ENCODE results near the gene LSM12.
"Not testable (repeated sequence)": the region's sequence is repeated elsewhere in the genome, so short reads cannot be mapped to it uniquely, and the experiment has no call there.

The LSM12 gene

GRCh38 chr17:44007346-44008204, 58.9 kb downstream of the LSM12 start:
- no peak for DNase-seq (ENCODE audit: low read depth in 2 of 2, low spot score in 1 of 2)

DNA sequence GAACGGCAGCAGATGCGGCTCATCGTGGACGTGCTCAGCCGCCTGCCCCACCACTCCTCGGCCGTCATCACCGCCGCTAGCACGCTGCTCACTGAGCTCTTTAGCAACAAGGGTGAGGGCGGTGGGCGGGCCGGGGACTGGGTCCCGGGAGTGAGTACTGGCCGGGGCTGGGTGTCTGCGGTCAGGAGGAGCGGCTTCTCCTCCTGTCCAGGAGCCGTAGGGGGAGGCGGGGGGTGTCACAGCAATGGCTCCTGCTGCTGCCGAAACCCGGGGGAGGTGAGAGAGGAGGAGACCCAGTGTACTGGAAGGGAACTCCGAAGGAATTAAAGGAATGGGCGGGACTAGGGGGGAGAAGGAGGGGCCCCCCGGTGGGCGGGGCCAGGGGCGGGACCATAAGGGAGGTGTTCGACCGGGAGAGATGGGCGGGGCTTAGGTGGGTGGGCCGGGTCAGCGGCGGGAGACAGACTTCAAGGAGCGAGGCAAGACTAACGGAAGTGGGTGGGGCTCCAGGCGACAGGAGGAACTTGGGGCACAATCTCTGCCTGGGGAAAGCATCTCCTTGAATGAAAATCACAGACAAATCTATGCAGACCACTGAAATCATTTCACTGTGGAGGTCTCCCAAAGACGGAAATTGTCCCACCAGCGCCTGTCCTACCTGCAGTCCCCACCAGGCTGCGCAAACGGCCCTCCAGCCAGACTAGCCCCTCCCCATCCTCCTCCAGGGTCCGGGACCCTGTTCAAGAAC, 59.7 kb downstream of the LSM12 start:
- DNase-seq (ENCODE audit: low read depth in 2 of 2, low spot score in 1 of 2) = peak; percentile 95 to 96

GRCh38 chr17:44006272-44006597, 60.2 kb downstream of the LSM12 start:
- DNase-seq (ENCODE audit: low read depth in 2 of 2, low spot score in 1 of 2) = no peak

- no peak for DNase-seq (ENCODE audit: low read depth in 2 of 2, low spot score in 1 of 2)
These were observed 60.8 kb downstream of the LSM12 start for GRCh38 chr17:44005527-44006271.

DNA sequence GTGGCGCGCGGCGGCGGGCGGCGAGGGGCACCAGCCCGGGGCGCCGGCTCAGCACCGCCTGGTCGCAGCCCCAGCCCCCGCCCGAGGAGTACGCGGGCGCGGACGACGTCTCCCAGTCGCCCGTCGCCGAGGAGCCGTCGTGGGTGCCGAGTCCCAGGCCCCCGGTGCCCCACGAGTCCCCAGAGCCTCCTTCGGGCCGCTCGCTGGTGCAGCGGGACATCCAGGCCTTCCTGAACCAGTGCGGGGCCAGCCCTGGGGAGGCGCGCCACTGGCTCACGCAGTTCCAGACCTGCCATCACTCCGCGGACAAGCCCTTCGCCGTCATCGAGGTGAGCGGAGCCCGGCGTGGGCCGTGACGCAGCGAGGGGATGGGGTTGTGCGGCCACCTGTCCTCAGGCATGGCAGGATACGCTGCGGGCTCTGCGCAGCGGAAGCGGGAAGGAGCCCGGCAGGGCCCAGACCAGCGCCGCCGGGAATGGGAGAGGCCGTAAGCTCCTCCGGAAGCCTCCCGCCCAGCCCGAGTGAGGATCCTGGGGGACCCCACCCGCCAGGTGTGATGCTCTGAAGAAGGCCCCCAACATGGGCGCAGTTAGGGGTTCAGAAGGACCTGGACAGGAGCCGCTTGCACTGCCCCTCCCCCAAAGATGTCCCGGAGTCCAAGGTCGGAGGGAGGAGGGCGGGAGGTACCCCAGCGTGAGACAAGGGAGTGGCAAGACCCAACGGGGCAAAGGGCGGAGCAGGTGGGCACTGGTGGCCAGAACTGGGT, 61.5 kb downstream of the LSM12 start:
- no peak for DNase-seq (ENCODE audit: low read depth in 2 of 2, low spot score in 1 of 2)

DNA sequence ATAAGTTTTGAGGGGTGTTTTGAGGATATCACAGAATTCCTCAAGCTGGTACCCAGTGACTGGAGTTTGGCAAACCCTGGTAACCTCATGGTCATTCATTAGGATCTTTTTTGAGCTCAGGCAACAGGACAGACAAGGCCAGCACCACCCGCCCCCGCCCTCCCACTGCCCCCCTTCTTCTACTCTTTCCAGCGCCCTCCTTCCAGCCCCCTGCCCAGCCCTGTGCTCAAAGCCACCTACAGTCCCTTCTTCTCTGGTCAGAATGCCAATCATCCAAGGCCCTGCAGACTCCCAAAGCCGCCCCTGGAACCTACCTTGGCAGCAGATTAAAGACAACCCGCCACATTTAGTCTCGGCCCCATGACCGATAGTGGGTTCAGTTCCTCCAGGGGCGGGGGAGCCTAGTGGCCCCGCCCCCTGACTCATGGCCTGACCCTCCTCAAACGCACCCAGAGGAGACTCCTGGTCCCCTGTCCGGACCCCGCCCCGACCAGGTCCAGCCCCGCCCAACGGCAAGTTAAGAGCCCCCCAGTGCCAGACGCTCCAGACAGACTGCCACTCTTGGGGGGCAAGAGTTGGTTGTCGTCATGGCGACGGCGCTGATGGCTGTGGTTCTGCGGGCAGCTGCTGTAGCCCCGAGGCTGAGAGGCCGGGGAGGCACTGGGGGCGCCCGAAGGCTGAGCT, 62.3 kb downstream of the LSM12 start, which contains the start of gene NAGS:
Gene NAGS, plus strand, starts transcription at position 546 of the 684 bp plus-strand sequence. Its CDS starts 42 bp downstream, at position 588.
- no peak for DNase-seq (ENCODE audit: low read depth in 2 of 2, low spot score in 1 of 2)

- DNase-seq (ENCODE audit: low read depth in 2 of 2, low spot score in 1 of 2) = no peak
These were observed 64.2 kb downstream of the LSM12 start for GRCh38 chr17:44002141-44002848.

DNA sequence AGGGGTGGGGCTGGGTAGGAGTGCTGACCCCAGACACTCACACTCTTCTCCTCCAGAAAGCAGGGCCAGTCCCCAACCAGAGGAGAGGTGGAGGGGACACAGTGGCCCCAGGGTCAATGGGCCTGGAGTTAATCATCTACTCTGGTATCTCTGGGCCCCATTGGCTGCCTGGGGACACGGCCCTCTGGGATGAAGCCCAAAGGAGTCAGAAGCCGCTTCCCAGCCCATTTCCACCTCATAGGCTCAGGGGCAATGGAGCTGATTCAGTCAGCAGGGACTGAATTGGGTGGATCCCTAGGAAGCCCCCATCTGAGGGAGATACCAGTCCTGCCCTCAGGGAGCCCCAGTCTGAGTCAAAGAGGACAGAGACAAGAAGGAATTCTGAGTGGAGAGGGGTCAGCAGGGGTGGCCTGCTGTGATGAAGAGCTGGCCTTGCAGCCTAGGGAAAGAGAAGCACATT, 65.0 kb downstream of the LSM12 start:
- DNase-seq (ENCODE audit: low read depth in 2 of 2, low spot score in 1 of 2) = no peak

DNA sequence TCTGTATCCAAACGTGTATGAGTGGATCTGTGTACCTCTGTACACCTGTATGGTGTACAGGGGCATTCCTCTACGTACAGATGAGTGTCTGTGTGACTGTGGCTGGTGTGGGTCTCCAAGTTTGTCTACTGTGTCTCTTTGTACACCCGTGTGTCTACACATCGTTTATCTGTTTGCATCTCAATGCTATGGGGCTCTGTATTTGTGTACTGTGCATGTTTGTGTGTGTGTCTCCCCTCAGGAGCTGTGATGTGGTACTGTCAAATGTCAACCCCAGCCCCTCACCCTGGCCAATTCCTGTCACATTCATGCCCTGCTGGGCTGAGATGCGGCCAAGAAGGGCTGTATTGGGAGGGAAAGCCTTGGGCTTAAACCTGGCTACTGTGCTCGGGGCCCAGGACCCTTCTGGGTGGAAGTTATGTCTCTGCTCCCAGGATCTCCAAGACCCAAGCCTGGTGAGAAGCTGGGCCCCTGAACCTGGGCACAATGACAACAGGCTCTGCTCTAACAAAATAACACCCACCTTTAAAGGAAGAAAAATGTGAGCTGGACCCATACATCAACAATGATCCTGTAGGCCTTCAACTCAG, 65.5 kb downstream of the LSM12 start:
- no peak for DNase-seq (ENCODE audit: low read depth in 2 of 2, low spot score in 1 of 2)

DNA sequence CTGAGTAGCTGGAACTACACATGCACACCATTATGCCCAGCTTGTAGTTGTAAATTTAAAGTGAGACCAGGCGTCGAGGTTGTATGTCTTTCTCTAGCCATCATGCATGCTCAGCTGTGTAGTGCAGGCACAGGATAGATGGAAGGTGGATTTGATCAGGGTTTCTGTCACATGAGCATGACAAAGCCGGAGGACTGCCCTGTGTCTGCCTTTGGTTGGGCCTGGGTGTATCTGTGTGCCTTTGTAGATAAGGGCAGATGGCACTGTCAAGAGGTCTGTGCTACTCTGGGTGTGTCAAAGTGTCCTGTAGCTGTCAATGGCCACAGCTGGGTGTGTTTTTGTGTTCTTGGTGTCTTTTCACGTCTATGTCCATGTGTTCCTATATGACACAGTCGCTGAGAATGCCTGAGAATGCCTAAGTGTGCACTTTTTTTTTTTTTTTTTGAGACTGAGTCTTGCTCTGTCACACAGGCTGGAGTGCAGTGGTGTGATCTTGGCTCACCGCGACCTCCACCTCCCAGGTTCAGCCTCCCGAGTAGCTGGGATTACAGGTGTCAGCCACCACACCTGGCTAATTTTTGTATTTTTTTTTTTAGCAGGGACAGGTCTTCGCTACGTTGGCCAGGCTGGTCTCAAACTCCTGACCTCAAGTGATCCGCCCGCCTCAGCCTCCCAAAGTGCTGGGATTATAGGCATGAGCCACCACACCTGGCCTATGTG, 66.2 kb downstream of the LSM12 start:
- no peak for DNase-seq (ENCODE audit: low read depth in 2 of 2, low spot score in 1 of 2)

DNA sequence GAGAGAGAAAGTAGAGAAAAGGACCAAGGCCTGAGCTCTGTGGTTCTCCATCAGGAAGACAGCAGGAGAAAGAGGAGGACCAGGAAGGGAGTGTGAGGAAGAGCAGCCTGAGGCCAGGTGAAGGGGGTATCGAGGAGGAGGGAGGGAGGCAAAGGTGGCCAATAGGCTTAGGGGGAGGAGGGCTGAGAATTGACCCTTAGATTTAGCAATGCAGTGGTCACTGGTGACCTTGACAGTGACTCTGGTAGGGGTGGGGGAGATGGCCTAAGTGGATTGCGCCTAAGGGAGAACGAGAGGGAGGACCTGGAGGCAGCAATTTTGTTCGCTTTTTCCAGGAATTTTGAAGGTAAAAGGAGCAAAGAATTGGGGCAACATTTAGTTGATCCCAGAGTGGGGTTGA, 67.4 kb downstream of the LSM12 start:
- DNase-seq (ENCODE audit: low read depth in 2 of 2, low spot score in 1 of 2) = no peak

DNA sequence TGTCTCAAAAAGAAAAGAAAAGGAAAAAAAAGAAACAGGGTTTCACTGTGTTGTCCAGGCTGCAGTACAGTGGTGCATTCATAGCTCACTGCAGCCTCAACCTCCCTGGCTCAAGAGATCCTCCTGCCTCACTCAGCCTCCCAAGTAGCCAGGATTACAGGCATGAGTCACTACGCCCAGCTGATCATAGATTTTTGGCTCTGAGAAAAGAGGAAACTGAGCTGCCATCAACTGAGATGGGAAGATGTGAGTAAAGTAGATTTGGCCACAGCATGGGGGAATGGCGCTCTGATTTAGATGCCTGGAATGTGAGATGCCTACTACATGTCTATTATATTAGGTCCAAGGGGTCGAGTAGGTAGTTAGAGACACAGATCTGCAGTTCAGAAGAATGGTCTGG, 67.9 kb downstream of the LSM12 start:
- DNase-seq (ENCODE audit: low read depth in 2 of 2, low spot score in 1 of 2) = no peak

DNA sequence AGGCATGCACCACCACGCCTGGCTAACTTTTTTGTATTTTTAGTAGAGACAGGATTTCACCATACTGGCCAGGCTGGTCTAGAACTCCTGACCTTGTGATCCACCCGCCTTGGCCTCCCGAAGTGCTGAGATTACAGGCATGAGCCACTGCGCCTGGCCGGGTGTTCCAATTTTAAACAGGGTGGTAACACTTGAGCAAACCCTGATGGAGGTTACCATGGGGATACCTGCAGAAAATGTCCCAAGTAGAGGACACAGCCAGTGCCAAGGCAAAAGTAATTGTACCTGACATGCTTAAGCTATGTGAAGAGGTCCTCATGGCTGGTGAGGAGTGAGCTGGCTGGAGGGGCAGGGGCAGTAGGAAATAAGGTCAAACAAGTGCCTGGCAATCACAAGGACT, 69.3 kb downstream of the LSM12 start:
- DNase-seq (ENCODE audit: low read depth in 2 of 2, low spot score in 1 of 2) = not testable (repeated sequence)

DNA sequence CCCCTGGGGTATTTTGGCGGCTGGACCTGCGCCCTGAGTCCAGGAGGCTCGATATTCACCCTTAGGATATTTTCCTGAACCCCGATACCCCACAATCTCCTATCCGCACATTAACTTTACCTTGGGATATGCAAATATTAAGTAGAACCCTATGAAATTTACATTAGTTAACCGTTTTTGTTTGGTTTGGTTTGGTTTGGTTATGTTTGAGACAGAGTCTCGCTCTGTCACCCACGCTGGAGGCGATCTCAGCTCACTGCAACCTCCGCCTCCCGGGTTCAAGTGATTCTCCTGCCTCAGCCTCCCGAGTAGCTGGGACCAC, 71.4 kb downstream of the LSM12 start:
- DNase-seq (ENCODE audit: low read depth in 2 of 2, low spot score in 1 of 2) = no peak

DNA sequence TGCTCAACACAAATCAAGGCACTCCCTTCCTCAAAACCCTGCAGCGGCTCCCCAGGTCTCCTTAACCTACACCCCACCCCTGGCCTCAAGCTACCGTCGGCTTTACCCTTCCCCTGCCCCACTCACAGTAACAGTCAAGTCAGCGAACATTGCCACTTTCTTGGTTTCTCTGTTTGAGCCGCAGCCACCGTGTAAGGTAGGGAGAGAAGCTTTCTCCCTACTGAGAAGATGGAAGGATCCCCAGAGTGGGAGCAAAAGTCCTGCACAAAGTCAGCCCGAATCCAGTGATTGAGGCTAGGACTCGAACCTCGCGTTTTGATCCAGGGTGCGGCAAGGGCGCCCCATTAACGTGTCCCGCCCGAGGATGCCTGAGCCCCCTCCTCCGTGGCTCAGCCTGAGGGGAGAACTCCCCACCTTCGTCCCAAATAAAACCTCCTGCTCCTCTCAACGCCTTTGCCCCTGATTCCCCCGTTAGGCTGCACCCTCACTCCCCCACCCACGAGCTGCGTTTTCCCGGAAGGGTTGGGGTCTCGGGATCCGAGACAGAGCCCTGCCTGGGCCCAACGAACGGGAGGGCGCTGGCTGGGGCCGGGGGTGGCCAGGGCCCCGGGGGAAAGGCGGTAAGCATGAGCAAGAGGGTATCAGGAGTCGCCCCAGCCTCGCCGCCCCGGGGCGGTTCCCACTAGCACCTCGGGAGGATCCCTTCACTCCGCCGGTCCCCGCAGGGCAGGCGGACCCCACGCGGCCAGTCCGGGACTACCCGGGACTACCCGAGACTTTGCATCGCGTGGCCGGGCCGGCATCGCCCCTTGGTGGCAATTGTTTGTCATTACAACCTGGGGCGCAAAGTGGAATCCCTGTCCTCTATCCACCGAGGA, 72.0 kb downstream of the LSM12 start:
- DNase-seq (ENCODE audit: low read depth in 2 of 2, low spot score in 1 of 2) = peak in 1 of 2 donors; percentile 33

GRCh38 chr17:43992641-43993040, 73.8 kb downstream of the LSM12 start:
- no peak for DNase-seq (ENCODE audit: low read depth in 2 of 2, low spot score in 1 of 2)

DNA sequence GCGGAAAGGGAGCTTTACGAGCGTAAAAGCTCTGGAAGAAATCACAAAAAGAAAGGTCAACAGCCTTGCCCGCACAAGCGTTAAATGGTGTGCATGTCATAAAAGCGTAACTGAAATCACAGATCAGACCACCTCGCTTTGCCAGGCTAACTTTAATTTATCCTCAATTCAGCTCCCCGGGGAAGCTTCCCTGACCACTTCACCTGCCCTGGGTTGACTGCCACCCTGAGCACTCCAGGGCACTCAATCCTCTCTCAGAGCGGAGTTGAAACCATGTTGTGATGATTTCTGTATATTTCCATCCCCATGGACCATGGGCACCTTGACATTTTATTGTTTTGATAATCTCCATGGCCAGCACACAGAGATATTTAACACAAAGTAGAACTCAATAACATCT, 78.2 kb downstream of the LSM12 start:
- no peak for DNase-seq (ENCODE audit: low read depth in 2 of 2, low spot score in 1 of 2)
